WERI-Rb-1 (cell line): ENCODE data around the gene TOR1B.
"Not testable (repeated sequence)": the region's sequence is repeated elsewhere in the genome, so short reads cannot be mapped to it uniquely, and the experiment has no call there.

ENCODE experiments used
- DNase-seq: peaks from one replicate; pipeline ENCODE4 v3.0.0-alpha.2; 2020
- H3K27ac ChIP-seq: fragments of 250-450 bp; sonication (Bioruptor Pico); 2 replicates; pipeline ENCODE4 v1.5.1; 2020; ENCODE audit warnings: mild to moderate bottlenecking, moderate library complexity
- H3K27me3 ChIP-seq: fragments of 250-450 bp; sonication (Bioruptor Pico); 2 replicates; pipeline ENCODE4 v1.5.1; 2021; ENCODE audit warnings: mild to moderate bottlenecking, low read depth, moderate library complexity; ENCODE audit not compliant: insufficient read depth, severe bottlenecking
- H3K36me3 ChIP-seq: fragments of 250-450 bp; sonication (Bioruptor Pico); 2 replicates; pipeline ENCODE4 v1.5.1; 2020; ENCODE audit warnings: mild to moderate bottlenecking, moderate library complexity
- H3K4me3 ChIP-seq: 2 replicates; pipeline ENCODE4 v1.5.1; 2011; ENCODE audit warnings: low read depth, mild to moderate bottlenecking, control low read depth, low read length
- H3K9me3 ChIP-seq: fragments of 250-450 bp; sonication (Bioruptor Pico); 2 replicates; pipeline ENCODE4 v1.5.1; 2021; ENCODE audit warnings: mild to moderate bottlenecking, moderate library complexity; ENCODE audit not compliant: severe bottlenecking
- TF ChIP-seq, protein P1 (sequence below): IDR thresholded peaks from 2 replicates; pipeline ENCODE4 v1.5.1; 2011; ENCODE audit warnings: low read depth, mild to moderate bottlenecking, control low read depth, inconsistent platforms, low read length

Gene TOR1B

GRCh38 chr9:129774791-129775447 is 28.1 kb upstream of the TOR1B start:
- H3K4me3 ChIP-seq, result no peak overlapping the region
- no peaks in the 10 kb centered on the region for H3K9me3 ChIP-seq
- TF ChIP-seq, protein P1, sequence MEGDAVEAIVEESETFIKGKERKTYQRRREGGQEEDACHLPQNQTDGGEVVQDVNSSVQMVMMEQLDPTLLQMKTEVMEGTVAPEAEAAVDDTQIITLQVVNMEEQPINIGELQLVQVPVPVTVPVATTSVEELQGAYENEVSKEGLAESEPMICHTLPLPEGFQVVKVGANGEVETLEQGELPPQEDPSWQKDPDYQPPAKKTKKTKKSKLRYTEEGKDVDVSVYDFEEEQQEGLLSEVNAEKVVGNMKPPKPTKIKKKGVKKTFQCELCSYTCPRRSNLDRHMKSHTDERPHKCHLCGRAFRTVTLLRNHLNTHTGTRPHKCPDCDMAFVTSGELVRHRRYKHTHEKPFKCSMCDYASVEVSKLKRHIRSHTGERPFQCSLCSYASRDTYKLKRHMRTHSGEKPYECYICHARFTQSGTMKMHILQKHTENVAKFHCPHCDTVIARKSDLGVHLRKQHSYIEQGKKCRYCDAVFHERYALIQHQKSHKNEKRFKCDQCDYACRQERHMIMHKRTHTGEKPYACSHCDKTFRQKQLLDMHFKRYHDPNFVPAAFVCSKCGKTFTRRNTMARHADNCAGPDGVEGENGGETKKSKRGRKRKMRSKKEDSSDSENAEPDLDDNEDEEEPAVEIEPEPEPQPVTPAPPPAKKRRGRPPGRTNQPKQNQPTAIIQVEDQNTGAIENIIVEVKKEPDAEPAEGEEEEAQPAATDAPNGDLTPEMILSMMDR, result no peak
- H3K27ac ChIP-seq, result no peak overlapping the region
- H3K27me3 ChIP-seq, result no peaks in the 10 kb centered on the region
- DNase-seq, result no peak
- H3K36me3 ChIP-seq, result no peaks in the 10 kb centered on the region

- Histone ChIP-seq H3K36me3 (no peaks in the 10 kb centered on the region), H3K4me3 (no peak overlapping the region), H3K27ac (no peak overlapping the region), H3K9me3 (no peaks in the 10 kb centered on the region), H3K27me3 (no peaks in the 10 kb centered on the region)
- no peak for DNase-seq
- TF ChIP-seq, protein P1, result no peak
Measured at GRCh38 chr9:129775448-129775798, 27.6 kb upstream of the TOR1B start.

GRCh38 chr9:129776096-129776495 is 26.9 kb upstream of the TOR1B start:
- not testable (repeated sequence) for H3K9me3 ChIP-seq

GRCh38 chr9:129776566-129776937 is 26.4 kb upstream of the TOR1B start:
- H3K27me3 ChIP-seq, result no peaks in the 10 kb centered on the region
- no peak overlapping the region for H3K4me3 ChIP-seq
- no peaks in the 10 kb centered on the region for H3K36me3 ChIP-seq
- DNase-seq, result peak; percentile 35
- TF ChIP-seq, protein P1, result no peak
- H3K27ac ChIP-seq, result peak overlapping the region; percentile 68
- H3K9me3 ChIP-seq, result no peaks in the 10 kb centered on the region

More at GRCh38 chr9:129776096-129776495, 26.9 kb upstream of the TOR1B start:
- not testable (repeated sequence) for DNase-seq, H3K36me3 ChIP-seq, H3K4me3 ChIP-seq, H3K27me3 ChIP-seq, H3K27ac ChIP-seq

DNA sequence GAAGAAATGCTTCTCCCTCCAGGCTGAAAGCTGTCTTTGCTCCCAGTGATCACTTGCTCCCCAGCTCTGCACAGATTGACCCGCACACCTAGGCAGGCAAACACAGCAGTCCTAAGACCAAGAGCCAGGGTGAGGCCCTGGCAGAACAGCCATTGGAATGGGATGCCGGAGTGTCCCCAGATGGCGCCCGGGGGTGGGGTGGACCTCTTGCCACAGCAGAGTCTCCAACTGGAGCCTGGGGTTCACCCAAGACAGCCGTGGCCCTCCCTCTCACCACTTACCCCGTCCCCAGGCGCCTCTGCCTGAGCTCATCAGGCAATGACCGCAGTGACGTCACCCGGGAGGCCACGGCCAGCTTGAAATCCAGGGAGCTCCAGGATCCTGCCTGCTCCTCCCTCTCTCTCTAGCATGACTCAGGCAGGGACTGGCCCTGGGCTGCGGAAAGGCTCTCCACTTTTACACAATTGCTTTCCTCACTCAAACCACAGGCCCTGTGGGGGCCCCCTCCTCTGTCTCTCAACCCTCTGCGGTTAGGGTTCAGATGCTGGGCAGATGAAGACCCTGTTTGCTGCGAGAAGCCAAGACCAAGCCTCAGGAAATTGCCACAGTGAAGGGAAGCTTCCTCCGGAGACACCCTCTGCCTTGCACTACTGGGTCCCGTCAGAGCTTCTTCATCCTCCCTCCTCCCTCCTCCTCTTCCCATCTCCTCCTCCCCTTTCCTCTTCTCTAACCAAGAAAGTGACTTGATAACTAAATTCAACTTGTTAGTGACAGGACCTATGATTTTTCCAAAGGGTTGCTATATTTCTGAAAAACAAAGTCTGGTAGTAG is 25.8 kb upstream of the TOR1B start:
- TF ChIP-seq, protein P1, result no peak
- no peaks in the 10 kb centered on the region for H3K9me3 ChIP-seq
- peak overlapping the region; percentile 68 for H3K27ac ChIP-seq
- peak overlapping the region; percentile 17 for H3K4me3 ChIP-seq
- H3K27me3 ChIP-seq, result no peaks in the 10 kb centered on the region
- H3K36me3 ChIP-seq, result no peaks in the 10 kb centered on the region
- DNase-seq, result peak; percentile 96

DNA sequence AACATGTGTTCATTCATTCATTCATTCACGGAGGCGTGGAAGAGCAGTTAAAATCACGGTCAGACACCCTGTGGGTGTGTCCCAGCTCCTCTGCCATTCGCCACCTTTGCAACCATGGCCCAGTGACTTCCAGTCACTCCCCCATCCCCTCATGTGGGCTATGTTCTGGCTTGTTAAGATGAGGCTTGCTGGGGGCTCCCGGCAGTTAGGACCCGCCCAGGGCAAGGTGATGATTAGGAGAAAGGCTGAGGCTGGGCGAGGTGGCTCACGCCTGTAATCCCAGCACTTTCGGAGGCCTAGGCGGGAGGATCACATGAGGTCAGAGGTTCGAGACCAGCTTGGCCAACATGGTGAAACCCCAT is 25.2 kb upstream of the TOR1B start:
- Histone ChIP-seq H3K4me3 (no peak overlapping the region), H3K27me3 (no peaks in the 10 kb centered on the region), H3K9me3 (no peaks in the 10 kb centered on the region), H3K36me3 (no peaks in the 10 kb centered on the region), H3K27ac (peak overlapping the region; percentile 68)
- no peak for DNase-seq
- TF ChIP-seq, protein P1, result no peak
